GM12878 (cell line): ENCODE measurements around the gene TGM2. TPM values are rescaled to one million over a fixed set of nuclear protein-coding genes. Genes with fewer than 3 reads are reported as not detected.

Source experiments
- ATAC-seq: fragments of 200-7000 bp; cut with Tn5 transposase; 3 replicates; pipeline ENCODE4 v1.9.1; 2020; ENCODE audit warnings: mild to moderate bottlenecking, moderate library complexity
- BruUV-seq: library from RNA; stranded (reverse); fragments of 400-500 nt; replicated peaks from 2 replicates; lab custom pipeline; 2021; lab: Mats Ljungman, UMichigan
- CTCF ChIA-PET: fragments of 300-600 bp; sonication (Branson Sonifier 250); formaldehyde crosslinking; extraction: SDS; loops from one replicate; lab custom pipeline; 2021; ENCODE audit warnings: inconsistent platforms; lab: Yijun Ruan, JAX
- POLR2A ChIA-PET: fragments of 350-600 bp; formaldehyde crosslinking; extraction: SDS; loops from one replicate; lab custom pipeline; 2021; ENCODE audit warnings: inconsistent platforms; lab: Charles Lee
- RAD21 ChIA-PET: fragments of 300-600 bp; sonication (Branson Sonifier 250); formaldehyde crosslinking; loops from one replicate; lab custom pipeline; 2023; ENCODE audit warnings: antibody characterized with exemption; ENCODE audit not compliant: unreplicated experiment; lab: Charles Lee
- SMC1A ChIA-PET: fragments of 300-600 bp; sonication (Branson Sonifier 250); formaldehyde crosslinking; loops from one replicate; lab custom pipeline; 2023; ENCODE audit not compliant: unreplicated experiment, uncharacterized antibody; lab: Charles Lee
- DNase-seq: peaks from one replicate; pipeline ENCODE4 v3.0.0-alpha.2; 2011; ENCODE audit warnings: low read depth, low spot score
- FAIRE-seq: peaks from 3 replicates; lab custom pipeline; 2011; peaks lifted over from hg19 to GRCh38; lab: Jason Lieb, UNC
- H2AFZ ChIP-seq: 2 replicates; pipeline ENCODE4 v1.6.0; 2011; ENCODE audit warnings: low read depth, low read length, control low read depth; ENCODE audit not compliant: control insufficient read depth
- H3K27ac ChIP-seq: 2 replicates; pipeline ENCODE4 v1.5.1; 2011; ENCODE audit warnings: control low read depth; ENCODE audit not compliant: control insufficient read depth, insufficient read depth
- H3K27me3 ChIP-seq, 2 experiments: replicated peaks in 1 of 2; 2 replicates each; pipeline versions ENCODE4 v1.6.0 to v1.6.1; 2011; ENCODE audit warnings: low read length in 1 of 2; ENCODE audit not compliant: control insufficient read depth in 2 of 2, insufficient read depth in 2 of 2
- H3K36me3 ChIP-seq, 2 experiments: 2 replicates each; pipeline ENCODE4 v1.5.1; 2011; ENCODE audit warnings: low read length in 1 of 2; ENCODE audit not compliant: control insufficient read depth in 2 of 2, insufficient read depth in 2 of 2
- H3K4me1 ChIP-seq: 2 replicates; pipeline ENCODE4 v1.6.1; 2011; ENCODE audit warnings: mild to moderate bottlenecking, low read length, moderate library complexity, mixed read lengths; ENCODE audit not compliant: control insufficient read depth, insufficient read depth
- H3K4me2 ChIP-seq: 2 replicates; pipeline ENCODE4 v1.6.0; 2011; ENCODE audit warnings: control low read depth; ENCODE audit not compliant: control insufficient read depth, insufficient read depth
- H3K4me3 ChIP-seq: fragments of 200-600 bp; sonication (generic); 2 replicates; pipeline ENCODE4 v1.5.1; 2016
- H3K79me2 ChIP-seq: 2 replicates; pipeline ENCODE4 v1.6.0; 2011; ENCODE audit warnings: low read length; ENCODE audit not compliant: control insufficient read depth, insufficient read depth
- H3K9ac ChIP-seq: 2 replicates; pipeline ENCODE4 v1.8.0; 2011; ENCODE audit warnings: low read length, control low read depth, mixed read lengths; ENCODE audit not compliant: control insufficient read depth, insufficient read depth
- H3K9me3 ChIP-seq: replicated peaks from 3 replicates; pipeline ENCODE4 v1.5.1; 2011; ENCODE audit warnings: mild to moderate bottlenecking, low read length; ENCODE audit not compliant: control insufficient read depth, insufficient read depth
- H4K20me1 ChIP-seq: 2 replicates; pipeline ENCODE4 v1.6.0; 2011; ENCODE audit not compliant: control insufficient read depth, insufficient read depth
- ASH2L ChIP-seq: fragments of 300-600, 200-600 bp; sonication (generic); IDR thresholded peaks from 2 replicates; pipeline ENCODE4 v1.6.1; 2017; ENCODE audit warnings: low read depth, mild to moderate bottlenecking, borderline replicate concordance
- ATF2 ChIP-seq: IDR thresholded peaks from 2 replicates; pipeline ENCODE4 v1.6.1; 2012; ENCODE audit warnings: low read length, inconsistent platforms
- CBX5 ChIP-seq: sonication (generic); IDR thresholded peaks from 2 replicates; pipeline ENCODE4 v1.6.1; 2016; ENCODE audit warnings: low read depth, moderate library complexity, mild to moderate bottlenecking, inconsistent platforms
- CEBPB ChIP-seq, 2 experiments: fragments of 150-350 bp in 1 of 2; IDR thresholded peaks; 2 replicates each; pipeline ENCODE4 v1.6.1; 2012 to 2014; ENCODE audit warnings: low read depth in 2 of 2, low read length in 2 of 2, borderline replicate concordance in 1 of 2, inconsistent platforms in 1 of 2
- DPF2 ChIP-seq: fragments of 450-650 bp; IDR thresholded peaks from 2 replicates; pipeline ENCODE4 v1.6.1; 2017; ENCODE audit warnings: mild to moderate bottlenecking
- FOXK2 ChIP-seq: fragments of 450-650 bp; IDR thresholded peaks from 2 replicates; pipeline ENCODE4 v1.6.1; 2017; ENCODE audit warnings: mild to moderate bottlenecking, moderate library complexity
- HCFC1 ChIP-seq: fragments of 150-350 bp; IDR thresholded peaks from 2 replicates; pipeline ENCODE4 v1.6.1; 2014; ENCODE audit warnings: low read length
- HDAC2 ChIP-seq: fragments of 200-600 bp; sonication (generic); IDR thresholded peaks from 2 replicates; pipeline ENCODE4 v1.6.1; 2017
- IKZF2 ChIP-seq, 2 experiments: fragments of 450-650 bp; IDR thresholded peaks; 2 replicates each; pipeline ENCODE4 v1.6.1; 2017; ENCODE audit warnings: mild to moderate bottlenecking in 2 of 2, moderate library complexity in 2 of 2
- JUND ChIP-seq: IDR thresholded peaks from 2 replicates; pipeline ENCODE4 v1.6.1; 2012; ENCODE audit warnings: low read depth, mild to moderate bottlenecking, low read length, improper control_type of control experiment, moderate library complexity
- NRF1 ChIP-seq: conservative IDR thresholded peaks from 2 replicates; pipeline ENCODE4 v1.6.1; 2011; ENCODE audit warnings: mild to moderate bottlenecking, low read depth, low read length, improper control_type of control experiment
- SMAD5 ChIP-seq: IDR thresholded peaks from 2 replicates; pipeline ENCODE4 v1.6.1; 2016; ENCODE audit warnings: antibody characterized with exemption, low read depth
- SUZ12 ChIP-seq: fragments of 200-600 bp; sonication (generic); IDR thresholded peaks from one replicate; pipeline ENCODE4 v1.6.1; 2018; ENCODE audit warnings: antibody characterized with exemption, mild to moderate bottlenecking; ENCODE audit not compliant: unreplicated experiment
- TBL1XR1 ChIP-seq: IDR thresholded peaks from 2 replicates; pipeline ENCODE4 v1.6.1; 2012; ENCODE audit warnings: low read depth, low read length, improper control_type of control experiment
- TCF3 ChIP-seq: IDR thresholded peaks from 2 replicates; pipeline ENCODE4 v1.6.1; 2012; ENCODE audit warnings: low read depth, mild to moderate bottlenecking, low read length, borderline replicate concordance; ENCODE audit not compliant: insufficient read depth
- ZBED1 ChIP-seq: IDR thresholded peaks from 2 replicates; pipeline ENCODE4 v1.6.1; 2016; ENCODE audit warnings: borderline replicate concordance
- ZNF622 ChIP-seq: fragments of 450-650 bp; IDR thresholded peaks from 2 replicates; pipeline ENCODE4 v1.6.1; 2017; ENCODE audit warnings: mild to moderate bottlenecking, inconsistent platforms
- WGBS: methylation state at CpG from one replicate; pipeline ENCODE4 v1.1.6; 2016; ENCODE audit warnings: low lambda C conversion rate; ENCODE audit not compliant: insufficient replicate concordance, insufficient coverage; ENCODE audit errors: missing lambda C conversion rate; 5-methylcytosine and 5-hydroxymethylcytosine counted together
- in situ Hi-C: fragments of 300-500 bp; cut with MboI; formaldehyde crosslinking; loops from 9 replicates; pipeline ENCODE4 v1.14.3; 2018; ENCODE audit warnings: mixed read lengths
- intact Hi-C: fragments of 100-400 bp; cut with micrococcal nuclease; formaldehyde crosslinking; loops from one replicate; pipeline ENCODE4 v1.14.2; 2022; ENCODE audit not compliant: unreplicated experiment
- polyA plus RNA-seq, 11 experiments: library from polyadenylated mRNA; depleted of rRNA in 4 of 11; unstranded in 6 of 11; stranded (reverse) in 5 of 11; fragments of >200 nt; fragmentation: Nextera tagmentation in 4 of 11; fragmentation: Illumina TruSeq in 1 of 11; extraction: Ambion mirVana in 4 of 11; extraction: Trizol in 1 of 11; gene quantifications; 1 replicate in 1 of 11; 2 replicates in 10 of 11; pipeline versions ENCODE4 v1.2.1 to v1.2.3, GENCODE V29; 2011 to 2016; ENCODE audit warnings: inconsistent platforms in 2 of 11, missing spikeins in 2 of 11, low read depth in 1 of 11
- total RNA-seq, 4 experiments: library from RNA; depleted of rRNA in 3 of 4; stranded (reverse); fragments of >200 nt in 3 of 4; fragmentation: Illumina TruSeq in 1 of 4; extraction: Trizol in 1 of 4; gene quantifications; 2 replicates each; pipeline versions ENCODE4 v1.2.1 to v1.2.3, GENCODE V29; 2013 to 2021

TGM2 gene
- total and polyA plus RNA-seq, 10 of the 15 experiments (the other 5 are each of a cell fraction or from before 2014, with no cell fraction given), result 0.11 to 1.9 (median 0.51) TPM

- POLR2A ChIA-PET, result no interaction called here
- WGBS, result 71% methylated on average over 14 of the region's 14 CpGs
- RAD21 ChIA-PET, result interaction anchor here (1.2 kb wide), 1 partner anchor 85 kb away, joined by 3 read pairs; no protein-coding TSS in a partner anchor
- no peak overlapping the region for H3K27ac ChIP-seq
- no peaks in the 10 kb centered on the region for H3K79me2 ChIP-seq
- BruUV-seq, result no TSS peak
- H4K20me1 ChIP-seq, result no peaks in the 10 kb centered on the region
- TF ChIP-seq TBL1XR1, result no peak
- no peak for TF ChIP-seq SUZ12
- TF ChIP-seq ATF2, result no peak
- no peak for TF ChIP-seq ZNF622
- no peak for TF ChIP-seq NRF1
- TF ChIP-seq TCF3, result no peak
- no peak for TF ChIP-seq JUND
- TF ChIP-seq HDAC2, result no peak
- TF ChIP-seq ASH2L, result no peak
- TF ChIP-seq CBX5, result no peak
- TF ChIP-seq ZBED1, result no peak
- no peak for TF ChIP-seq CEBPB (IDR thresholded peaks at IDR 0.05; ENCODE audit: borderline replicate concordance in 1 of 2, low read depth in 2 of 2, low read length in 2 of 2)
- TF ChIP-seq DPF2, result no peak
- no peak for TF ChIP-seq FOXK2
- no peak for TF ChIP-seq HCFC1
- TF ChIP-seq IKZF2 (IDR thresholded peaks at IDR 0.05), result no peak
- TF ChIP-seq SMAD5, result no peak
- in situ Hi-C loops (loop anchor here (25.0 kb wide), 1 partner anchor 97 kb away; no protein-coding TSS in a partner anchor), intact Hi-C loops (no loop called here)
- H3K36me3 ChIP-seq, result no peaks in the 10 kb centered on the region
- SMC1A ChIA-PET, result interaction anchor here (0.7 kb wide), 1 partner anchor 101 kb away, joined by 3 read pairs; no protein-coding TSS in a partner anchor
- H3K4me1 ChIP-seq, result no peaks in the 10 kb centered on the region
- ATAC-seq (no peak), DNase-seq (no peak), FAIRE-seq (no peak)
- H3K4me2 ChIP-seq, result no peak overlapping the region
- CTCF ChIA-PET, result interaction anchor here (0.6 to 6.5 kb wide), 3 partner anchors 62 to 84 kb away, joined by 3 to 103 read pairs (median 7); no protein-coding TSS in a partner anchor
- no peaks in the 10 kb centered on the region for H3K9me3 ChIP-seq
- no peak overlapping the region for H3K9ac ChIP-seq
- H3K4me3 ChIP-seq, result no peak overlapping the region
- no peaks in the 10 kb centered on the region for H3K27me3 ChIP-seq
- H2AFZ ChIP-seq, result no peak overlapping the region
Observed at GRCh38 chr20:38158701-38159351, 6.2 kb downstream of the TGM2 start.
